Measurements from ENCODE around the gene CLHC1. TPM values are rescaled to one million over a fixed set of nuclear protein-coding genes. Genes with fewer than 3 reads are reported as not detected.

The CLHC1 gene
- polyA plus RNA-seq, 1 of the 3 experiments (the other 2 are of a cell fraction) = 3.8 TPM

- H3K79me2 ChIP-seq (ENCODE audit: insufficient read depth) = 0 out of 2 replicates have a peak, but pooled peaks cover 3% of the 10 kb centered on the region
- H2AFZ ChIP-seq (ENCODE audit: low read depth) = no peak overlapping the region
- H3K4me2 ChIP-seq = no peak overlapping the region
- H4K20me1 ChIP-seq (ENCODE audit: insufficient read depth) = no peaks in the 10 kb centered on the region
- no peak overlapping the region for H3K9ac ChIP-seq
- no peaks in the 10 kb centered on the region for H3K27me3 ChIP-seq (ENCODE audit: insufficient read depth)
- no peak overlapping the region for H3K4me3 ChIP-seq (ENCODE audit: low read depth in 2 of 2, low read length in 1 of 2)
- H3F3A ChIP-seq (replicated peaks; ENCODE audit: insufficient read depth) = peaks cover 4% of the 10 kb centered on the region
- POLR2A ChIA-PET = interaction anchor here (3.9 kb wide), 1 partner anchor 127 kb away, joined by 10 read pairs; the partner anchor contains the start of gene RTN4
- CTCF ChIA-PET = interaction anchor here (0.7 to 18.9 kb wide), 10 partner anchors 9 to 1069 kb away, joined by 3 to 215 read pairs (median 4); no protein-coding TSS in a partner anchor
- no peak for TF ChIP-seq EP300 (IDR thresholded peaks at IDR 0.05; ENCODE audit: borderline replicate concordance in 1 of 2, low read depth in 1 of 2, low read length in 1 of 2)
- TF ChIP-seq FOXM1 (IDR thresholded peaks at IDR 0.05; ENCODE audit: low read depth) = no peak
- no peak for TF ChIP-seq MAX (IDR thresholded peaks at IDR 0.05; ENCODE audit: low read depth)
- TF ChIP-seq ZBTB33 (IDR thresholded peaks at IDR 0.05; ENCODE audit: borderline replicate concordance, low read depth) = no peak
- no peak for TF ChIP-seq GATA2 (CRISPR knock-in tag; IDR thresholded peaks at IDR 0.05)
- TF ChIP-seq RFX5 (IDR thresholded peaks at IDR 0.05; ENCODE audit: low read length) = no peak
- TF ChIP-seq USF1 (IDR thresholded peaks at IDR 0.05; ENCODE audit: borderline replicate concordance, low read depth) = no peak
- no peak for TF ChIP-seq JUND (IDR thresholded peaks at IDR 0.05)
- TF ChIP-seq PBX3 (IDR thresholded peaks at IDR 0.05) = no peak
- TF ChIP-seq YY1 (IDR thresholded peaks at IDR 0.05; ENCODE audit: low read depth) = no peak
- TF ChIP-seq FOSL2 (IDR thresholded peaks at IDR 0.05; ENCODE audit: borderline replicate concordance, low read depth) = no peak
- TF ChIP-seq CHD2 (IDR thresholded peaks at IDR 0.05; ENCODE audit: low read length, partially characterized antibody) = no peak
- no peak for TF ChIP-seq RCOR1 (IDR thresholded peaks at IDR 0.05; ENCODE audit: low read length)
- no peak for TF ChIP-seq IRF3 (IDR thresholded peaks at IDR 0.05; ENCODE audit: low read depth, low read length)
- no peak for TF ChIP-seq FOXJ3 (CRISPR knock-in tag; IDR thresholded peaks at IDR 0.05)
- H3K36me3 ChIP-seq (replicated peaks in 1 of 2; ENCODE audit: control insufficient read depth in 1 of 2, insufficient read depth in 2 of 2, low read length in 1 of 2) = peaks cover 0 to 7% of the 10 kb centered on the region in 2 experiments
- no peaks in the 10 kb centered on the region for H3K9me2 ChIP-seq
- no peak overlapping the region for H3K27ac ChIP-seq (ENCODE audit: low read depth in 2 of 2, low read length in 1 of 2)
- no peaks in the 10 kb centered on the region for H3K9me3 ChIP-seq
- WGBS (ENCODE audit: low lambda C conversion rate) = 46% methylated on average over 1 of the region's 1 CpG
- peaks cover 0 to 3% of the 10 kb centered on the region in 2 experiments; a peak in 3 of 4 replicates for H3K4me1 ChIP-seq (ENCODE audit: control insufficient read depth in 1 of 2, insufficient read depth in 2 of 2, low read depth in 1 of 2, low read length in 1 of 2)
- no peak for DNase-seq
Measured at GRCh38 chr2:55176094-55176415, 56.0 kb downstream of the CLHC1 start.

Data from SK-N-SH (cell line).